ENCODE results near the gene PKMYT1. TPM values are rescaled to one million over a fixed set of nuclear protein-coding genes. Genes with fewer than 3 reads are reported as not detected.

PKMYT1 gene
- total and polyA plus RNA-seq, 9 of the 15 experiments (the other 6 are each of a cell fraction or from before 2014, with no cell fraction given) = 8.7 to 201 (median 37.8) TPM

- TF ChIP-seq HINFP (tag; conservative IDR thresholded peaks at IDR 0.05; ENCODE audit: low read depth) (no peak), ZNF23 (CRISPR knock-in tag; IDR thresholded peaks at IDR 0.05) (no peak), PCBP1 (IDR thresholded peaks at IDR 0.05; ENCODE audit: low read depth, low read length, poor library complexity, severe bottlenecking) (peak; percentile 41), ZBTB7A (IDR thresholded peaks at IDR 0.05; ENCODE audit: borderline replicate concordance, control insufficient read depth, low read depth, low read length) (peak; percentile 96), RAD51 (IDR thresholded peaks at IDR 0.05; ENCODE audit: borderline replicate concordance, low read depth) (no peak), FOXK1 (CRISPR knock-in tag; IDR thresholded peaks at IDR 0.05; ENCODE audit: borderline replicate concordance) (no peak), CHD1 (IDR thresholded peaks at IDR 0.05; ENCODE audit: low read length) (no peak), MNT (conservative IDR thresholded peaks at IDR 0.05) (peak in 1 of 2 experiments; percentile 47; a peak in 1 of 4 replicates), NFIX (CRISPR knock-in tag; IDR thresholded peaks at IDR 0.05; ENCODE audit: low read depth) (no peak), HBP1 (CRISPR knock-in tag; IDR thresholded peaks at IDR 0.05) (no peak), ZNF639 (CRISPR knock-in tag; conservative IDR thresholded peaks at IDR 0.05 in 1 of 2, IDR thresholded peaks at IDR 0.05 in 1 of 2) (no peak), ZSCAN32 (CRISPR knock-in tag; IDR thresholded peaks at IDR 0.05) (no peak), PHB (CRISPR knock-in tag; IDR thresholded peaks at IDR 0.05) (no peak), HDAC1 (IDR thresholded peaks at IDR 0.05) (peak in 1 of 2 experiments; percentile 52; a peak in 2 of 4 replicates), HNRNPH1 (optimal IDR thresholded peaks at IDR 0.05; ENCODE audit: low read depth, low read length) (no peak), LEF1 (IDR thresholded peaks at IDR 0.05) (no peak), L3MBTL2 (IDR thresholded peaks at IDR 0.05) (no peak)
- TF ChIP-seq, protein P1, sequence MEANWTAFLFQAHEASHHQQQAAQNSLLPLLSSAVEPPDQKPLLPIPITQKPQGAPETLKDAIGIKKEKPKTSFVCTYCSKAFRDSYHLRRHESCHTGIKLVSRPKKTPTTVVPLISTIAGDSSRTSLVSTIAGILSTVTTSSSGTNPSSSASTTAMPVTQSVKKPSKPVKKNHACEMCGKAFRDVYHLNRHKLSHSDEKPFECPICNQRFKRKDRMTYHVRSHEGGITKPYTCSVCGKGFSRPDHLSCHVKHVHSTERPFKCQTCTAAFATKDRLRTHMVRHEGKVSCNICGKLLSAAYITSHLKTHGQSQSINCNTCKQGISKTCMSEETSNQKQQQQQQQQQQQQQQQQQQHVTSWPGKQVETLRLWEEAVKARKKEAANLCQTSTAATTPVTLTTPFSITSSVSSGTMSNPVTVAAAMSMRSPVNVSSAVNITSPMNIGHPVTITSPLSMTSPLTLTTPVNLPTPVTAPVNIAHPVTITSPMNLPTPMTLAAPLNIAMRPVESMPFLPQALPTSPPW (CRISPR knock-in tag; IDR thresholded peaks at IDR 0.05) = peak; percentile 50; the same call in 1 of the 2 replicates
These were observed 15.5 kb downstream of the PKMYT1 start (continued) for GRCh38 chr16:2964475-2965336.
